HCT116 (cell line): ENCODE results near the gene ZBBX.

Experiments
- CEBPB ChIP-seq: IDR thresholded peaks from 2 replicates; pipeline ENCODE4 v1.6.1; 2012; ENCODE audit warnings: low read depth
- ELF1 ChIP-seq: IDR thresholded peaks from 2 replicates; pipeline ENCODE4 v1.6.1; 2012; ENCODE audit warnings: low read depth, borderline replicate concordance
- EZH2 ChIP-seq: fragments of 200-600 bp; sonication (generic); IDR thresholded peaks from 2 replicates; pipeline ENCODE4 v1.6.1; 2017; ENCODE audit warnings: antibody characterized with exemption, mixed run types
- FOSL1 ChIP-seq: IDR thresholded peaks from 2 replicates; pipeline ENCODE4 v1.6.1; 2012; ENCODE audit warnings: low read depth
- POLR2AphosphoS5 ChIP-seq: IDR thresholded peaks from 2 replicates; pipeline ENCODE4 v1.6.1; 2011; ENCODE audit warnings: mild to moderate bottlenecking, low read depth, low read length, moderate library complexity
- SRF ChIP-seq: IDR thresholded peaks from 2 replicates; pipeline ENCODE4 v1.6.1; 2012; ENCODE audit warnings: low read depth
- TCF7L2 ChIP-seq: IDR thresholded peaks from 2 replicates; pipeline ENCODE4 v1.7.0; 2011; ENCODE audit warnings: borderline replicate concordance, inconsistent platforms; ENCODE audit not compliant: insufficient read depth, insufficient read length; ENCODE audit errors: extremely low read depth
- YY1 ChIP-seq: IDR thresholded peaks from 2 replicates; pipeline ENCODE4 v1.6.1; 2011; ENCODE audit warnings: low read length, low read depth, moderate library complexity, mild to moderate bottlenecking; ENCODE audit not compliant: insufficient replicate concordance; ENCODE audit errors: extremely low read depth
- TF ChIP-seq, protein P1 (sequence below), 3 experiments: fragments of 200-600 bp in 1 of 3; sonication (generic) in 1 of 3; IDR thresholded peaks in 2 of 3; conservative IDR thresholded peaks in 1 of 3; 2 replicates each; pipeline ENCODE4 v1.5.1; 2012 to 2017; ENCODE audit warnings: low read depth in 2 of 3, low read length in 2 of 3, antibody characterized with exemption in 1 of 3, borderline replicate concordance in 1 of 3, control low read depth in 1 of 3, mild to moderate bottlenecking in 1 of 3, mixed read lengths in 1 of 3, mixed run types in 1 of 3, moderate library complexity in 1 of 3; ENCODE audit not compliant: insufficient read depth in 1 of 3
- TF ChIP-seq, protein P2 (sequence below): IDR thresholded peaks from 2 replicates; pipeline ENCODE4 v1.6.1; 2012
- TF ChIP-seq, protein P3 (sequence below): IDR thresholded peaks from 2 replicates; pipeline ENCODE4 v1.6.1; 2011; ENCODE audit warnings: mild to moderate bottlenecking, low read length, moderate library complexity; ENCODE audit not compliant: insufficient replicate concordance; ENCODE audit errors: extremely low read depth
- TF ChIP-seq, protein P4 (sequence below): IDR thresholded peaks from 2 replicates; pipeline ENCODE4 v1.6.1; 2012
- TF ChIP-seq, protein P5 (sequence below): IDR thresholded peaks from 2 replicates; pipeline ENCODE4 v1.6.1; 2012; ENCODE audit warnings: low read depth

DNA sequence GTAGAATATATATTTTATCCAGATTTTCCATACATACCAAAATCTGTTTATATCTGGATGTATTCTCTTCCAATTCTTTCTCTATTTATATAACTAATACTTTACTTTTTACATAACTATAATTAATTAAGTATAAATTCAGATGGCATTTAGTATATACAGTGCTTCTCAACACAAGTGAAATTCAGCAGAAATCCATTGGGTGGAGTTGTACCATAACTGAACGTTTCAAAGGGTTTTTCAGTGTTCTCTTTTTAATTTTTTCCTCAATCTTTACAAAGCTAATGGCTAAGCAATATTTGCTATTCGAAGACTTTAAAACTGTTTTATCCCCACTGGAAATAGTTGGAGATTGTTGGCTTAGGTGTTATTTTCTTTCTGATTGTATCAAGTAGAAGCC is 13.9 kb upstream of the ZBBX start:
- TF ChIP-seq, protein P1, sequence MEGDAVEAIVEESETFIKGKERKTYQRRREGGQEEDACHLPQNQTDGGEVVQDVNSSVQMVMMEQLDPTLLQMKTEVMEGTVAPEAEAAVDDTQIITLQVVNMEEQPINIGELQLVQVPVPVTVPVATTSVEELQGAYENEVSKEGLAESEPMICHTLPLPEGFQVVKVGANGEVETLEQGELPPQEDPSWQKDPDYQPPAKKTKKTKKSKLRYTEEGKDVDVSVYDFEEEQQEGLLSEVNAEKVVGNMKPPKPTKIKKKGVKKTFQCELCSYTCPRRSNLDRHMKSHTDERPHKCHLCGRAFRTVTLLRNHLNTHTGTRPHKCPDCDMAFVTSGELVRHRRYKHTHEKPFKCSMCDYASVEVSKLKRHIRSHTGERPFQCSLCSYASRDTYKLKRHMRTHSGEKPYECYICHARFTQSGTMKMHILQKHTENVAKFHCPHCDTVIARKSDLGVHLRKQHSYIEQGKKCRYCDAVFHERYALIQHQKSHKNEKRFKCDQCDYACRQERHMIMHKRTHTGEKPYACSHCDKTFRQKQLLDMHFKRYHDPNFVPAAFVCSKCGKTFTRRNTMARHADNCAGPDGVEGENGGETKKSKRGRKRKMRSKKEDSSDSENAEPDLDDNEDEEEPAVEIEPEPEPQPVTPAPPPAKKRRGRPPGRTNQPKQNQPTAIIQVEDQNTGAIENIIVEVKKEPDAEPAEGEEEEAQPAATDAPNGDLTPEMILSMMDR (IDR thresholded peaks at IDR 0.05 in 2 of 3, conservative IDR thresholded peaks at IDR 0.05 in 1 of 3; ENCODE audit: borderline replicate concordance in 1 of 3, insufficient read depth in 1 of 3, low read depth in 2 of 3, low read length in 2 of 3) = peak in 1 of 3 experiments; percentile 26; a peak in 2 of 6 replicates
- no peak for TF ChIP-seq FOSL1
- TF ChIP-seq, protein P2, sequence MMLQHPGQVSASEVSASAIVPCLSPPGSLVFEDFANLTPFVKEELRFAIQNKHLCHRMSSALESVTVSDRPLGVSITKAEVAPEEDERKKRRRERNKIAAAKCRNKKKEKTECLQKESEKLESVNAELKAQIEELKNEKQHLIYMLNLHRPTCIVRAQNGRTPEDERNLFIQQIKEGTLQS = no peak
- no peak for TF ChIP-seq EZH2
- no peak for TF ChIP-seq POLR2AphosphoS5
- no peak for TF ChIP-seq CEBPB
- TF ChIP-seq, protein P3, sequence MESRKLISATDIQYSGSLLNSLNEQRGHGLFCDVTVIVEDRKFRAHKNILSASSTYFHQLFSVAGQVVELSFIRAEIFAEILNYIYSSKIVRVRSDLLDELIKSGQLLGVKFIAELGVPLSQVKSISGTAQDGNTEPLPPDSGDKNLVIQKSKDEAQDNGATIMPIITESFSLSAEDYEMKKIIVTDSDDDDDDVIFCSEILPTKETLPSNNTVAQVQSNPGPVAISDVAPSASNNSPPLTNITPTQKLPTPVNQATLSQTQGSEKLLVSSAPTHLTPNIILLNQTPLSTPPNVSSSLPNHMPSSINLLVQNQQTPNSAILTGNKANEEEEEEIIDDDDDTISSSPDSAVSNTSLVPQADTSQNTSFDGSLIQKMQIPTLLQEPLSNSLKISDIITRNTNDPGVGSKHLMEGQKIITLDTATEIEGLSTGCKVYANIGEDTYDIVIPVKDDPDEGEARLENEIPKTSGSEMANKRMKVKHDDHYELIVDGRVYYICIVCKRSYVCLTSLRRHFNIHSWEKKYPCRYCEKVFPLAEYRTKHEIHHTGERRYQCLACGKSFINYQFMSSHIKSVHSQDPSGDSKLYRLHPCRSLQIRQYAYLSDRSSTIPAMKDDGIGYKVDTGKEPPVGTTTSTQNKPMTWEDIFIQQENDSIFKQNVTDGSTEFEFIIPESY = no peak
- TF ChIP-seq TCF7L2 = no peak
- TF ChIP-seq, protein P4, sequence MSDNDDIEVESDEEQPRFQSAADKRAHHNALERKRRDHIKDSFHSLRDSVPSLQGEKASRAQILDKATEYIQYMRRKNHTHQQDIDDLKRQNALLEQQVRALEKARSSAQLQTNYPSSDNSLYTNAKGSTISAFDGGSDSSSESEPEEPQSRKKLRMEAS = no peak
- no peak for TF ChIP-seq YY1
- TF ChIP-seq, protein P5, sequence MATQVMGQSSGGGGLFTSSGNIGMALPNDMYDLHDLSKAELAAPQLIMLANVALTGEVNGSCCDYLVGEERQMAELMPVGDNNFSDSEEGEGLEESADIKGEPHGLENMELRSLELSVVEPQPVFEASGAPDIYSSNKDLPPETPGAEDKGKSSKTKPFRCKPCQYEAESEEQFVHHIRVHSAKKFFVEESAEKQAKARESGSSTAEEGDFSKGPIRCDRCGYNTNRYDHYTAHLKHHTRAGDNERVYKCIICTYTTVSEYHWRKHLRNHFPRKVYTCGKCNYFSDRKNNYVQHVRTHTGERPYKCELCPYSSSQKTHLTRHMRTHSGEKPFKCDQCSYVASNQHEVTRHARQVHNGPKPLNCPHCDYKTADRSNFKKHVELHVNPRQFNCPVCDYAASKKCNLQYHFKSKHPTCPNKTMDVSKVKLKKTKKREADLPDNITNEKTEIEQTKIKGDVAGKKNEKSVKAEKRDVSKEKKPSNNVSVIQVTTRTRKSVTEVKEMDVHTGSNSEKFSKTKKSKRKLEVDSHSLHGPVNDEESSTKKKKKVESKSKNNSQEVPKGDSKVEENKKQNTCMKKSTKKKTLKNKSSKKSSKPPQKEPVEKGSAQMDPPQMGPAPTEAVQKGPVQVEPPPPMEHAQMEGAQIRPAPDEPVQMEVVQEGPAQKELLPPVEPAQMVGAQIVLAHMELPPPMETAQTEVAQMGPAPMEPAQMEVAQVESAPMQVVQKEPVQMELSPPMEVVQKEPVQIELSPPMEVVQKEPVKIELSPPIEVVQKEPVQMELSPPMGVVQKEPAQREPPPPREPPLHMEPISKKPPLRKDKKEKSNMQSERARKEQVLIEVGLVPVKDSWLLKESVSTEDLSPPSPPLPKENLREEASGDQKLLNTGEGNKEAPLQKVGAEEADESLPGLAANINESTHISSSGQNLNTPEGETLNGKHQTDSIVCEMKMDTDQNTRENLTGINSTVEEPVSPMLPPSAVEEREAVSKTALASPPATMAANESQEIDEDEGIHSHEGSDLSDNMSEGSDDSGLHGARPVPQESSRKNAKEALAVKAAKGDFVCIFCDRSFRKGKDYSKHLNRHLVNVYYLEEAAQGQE = no peak
- TF ChIP-seq SRF = no peak
- no peak for TF ChIP-seq ELF1
